HCT116 (cell line): Measurements from ENCODE around the gene PPM1E. TPM values are rescaled to one million over a fixed set of nuclear protein-coding genes. Genes with fewer than 3 reads are reported as not detected.
"Not testable (repeated sequence)": the region's sequence is repeated elsewhere in the genome, so short reads cannot be mapped to it uniquely, and the experiment has no call there.

Experiments used
- ATAC-seq: fragments of 200-7000 bp; cut with Tn5 transposase; 2 replicates; pipeline ENCODE4 v1.9.1; 2020; ENCODE audit warnings: mild to moderate bottlenecking, moderate library complexity
- BruUV-seq: library from RNA; stranded (reverse); fragments of 400-500 nt; replicated peaks from 2 replicates; lab custom pipeline; 2021; lab: Mats Ljungman, UMichigan
- CTCF ChIA-PET: fragments of 300-600 bp; sonication (Branson Sonifier 250); formaldehyde crosslinking; loops from one replicate; lab custom pipeline; 2021; ENCODE audit warnings: antibody characterized with exemption; lab: Charles Lee
- POLR2A ChIA-PET: fragments of 300-600, 350-600 bp; sonication (Branson Sonifier 250); formaldehyde crosslinking; loops from one replicate; lab custom pipeline; 2021; ENCODE audit warnings: antibody characterized with exemption; lab: Charles Lee
- RAD21 ChIA-PET, 2 experiments: fragments of 300-600 bp; sonication (Branson Sonifier 250); formaldehyde crosslinking; loops; one replicate each; lab custom pipeline; 2023; ENCODE audit warnings: low total read pairs in 2 of 2; ENCODE audit not compliant: uncharacterized antibody in 2 of 2, unreplicated experiment in 2 of 2, low non-redundant PET in 1 of 2; lab: Charles Lee
- DNase-seq: peaks from one replicate; pipeline ENCODE4 v3.0.0-alpha.2; 2010; ENCODE audit warnings: low read depth, low spot score
- H2AFZ ChIP-seq: fragments of 200-600 bp; shearing (Covaris generic), sonication (generic); 2 replicates; pipeline ENCODE4 v1.6.1; 2017; ENCODE audit warnings: low read depth, mixed run types, mixed read lengths, antibody characterized with exemption, low read length; ENCODE audit not compliant: poor library complexity, severe bottlenecking
- H3K27ac ChIP-seq: 2 replicates; pipeline ENCODE4 v1.5.1; 2012; ENCODE audit warnings: low read depth, low read length
- H3K27me3 ChIP-seq: fragments of 200-600 bp; sonication (generic); 2 replicates; pipeline ENCODE4 v1.6.1; 2016; ENCODE audit warnings: mixed run types, low read length, mixed read lengths; ENCODE audit not compliant: insufficient read depth
- H3K36me3 ChIP-seq, 2 experiments: fragments of 200-500 bp in 1 of 2; fragments of 200-600 bp in 1 of 2; sonication (Bioruptor generic) in 1 of 2; sonication (generic) in 1 of 2; 2 replicates each; pipeline versions ENCODE4 v1.5.1 to v1.6.1; 2014 to 2016; ENCODE audit warnings: low read length in 2 of 2, inconsistent platforms in 1 of 2, mixed read lengths in 1 of 2, mixed run types in 1 of 2; ENCODE audit not compliant: insufficient read depth in 2 of 2, control insufficient read depth in 1 of 2
- H3K4me1 ChIP-seq, 2 experiments: fragments of 200-600 bp in 1 of 2; sonication (generic) in 1 of 2; 2 replicates each; pipeline versions ENCODE4 v1.5.1 to v1.6.1; 2012 to 2017; ENCODE audit warnings: low read length in 2 of 2, inconsistent platforms in 1 of 2, mild to moderate bottlenecking in 1 of 2, mixed read lengths in 1 of 2, mixed run types in 1 of 2, moderate library complexity in 1 of 2; ENCODE audit not compliant: insufficient read depth in 2 of 2, control insufficient read depth in 1 of 2
- H3K4me2 ChIP-seq: fragments of 200-600 bp; sonication (generic); 2 replicates; pipeline ENCODE4 v1.6.1; 2017; ENCODE audit warnings: mixed run types, low read length, mixed read lengths
- H3K4me3 ChIP-seq, 2 experiments: fragments of 200-600 bp in 1 of 2; sonication (generic) in 1 of 2; replicated peaks in 1 of 2; 2 replicates each; pipeline ENCODE4 v1.5.1; 2011 to 2016; ENCODE audit warnings: low read length in 2 of 2, control low read depth in 1 of 2, low read depth in 1 of 2, mild to moderate bottlenecking in 1 of 2, mixed read lengths in 1 of 2, mixed run types in 1 of 2
- H3K79me2 ChIP-seq: fragments of 200-600 bp; sonication (generic); 2 replicates; pipeline ENCODE4 v1.6.1; 2017; ENCODE audit warnings: mild to moderate bottlenecking, mixed run types, low read length, moderate library complexity, mixed read lengths; ENCODE audit not compliant: insufficient read depth
- H3K9ac ChIP-seq: fragments of 200-600 bp; sonication (generic); 2 replicates; pipeline ENCODE4 v1.6.1; 2016; ENCODE audit warnings: low read length, mixed read lengths
- H3K9me2 ChIP-seq: fragments of 200-600 bp; sonication (generic), shearing (Covaris generic); 2 replicates; pipeline ENCODE4 v1.6.1; 2017; ENCODE audit warnings: mixed run types, mild to moderate bottlenecking, moderate library complexity; ENCODE audit not compliant: insufficient read depth
- H3K9me3 ChIP-seq, 2 experiments: fragments of 200-500 bp in 1 of 2; fragments of 200-600 bp in 1 of 2; sonication (Bioruptor generic) in 1 of 2; sonication (generic) in 1 of 2; 2 replicates each; pipeline ENCODE4 v1.6.1; 2014 to 2017; ENCODE audit warnings: low read length in 2 of 2, mixed read lengths in 2 of 2, inconsistent platforms in 1 of 2, low read depth in 1 of 2, mild to moderate bottlenecking in 1 of 2, mixed run types in 1 of 2, moderate library complexity in 1 of 2; ENCODE audit not compliant: control insufficient read depth in 1 of 2, insufficient read depth in 1 of 2
- H4K20me1 ChIP-seq: fragments of 200-600 bp; sonication (generic), shearing (Covaris generic); 2 replicates; pipeline ENCODE4 v1.6.1; 2017; ENCODE audit warnings: mixed run types, mild to moderate bottlenecking, moderate library complexity; ENCODE audit not compliant: insufficient read depth
- ELF1 ChIP-seq: IDR thresholded peaks from 2 replicates; pipeline ENCODE4 v1.6.1; 2012; ENCODE audit warnings: low read depth, borderline replicate concordance
- EZH2 ChIP-seq: fragments of 200-600 bp; sonication (generic); IDR thresholded peaks from 2 replicates; pipeline ENCODE4 v1.6.1; 2017; ENCODE audit warnings: antibody characterized with exemption, mixed run types
- FOSL1 ChIP-seq: IDR thresholded peaks from 2 replicates; pipeline ENCODE4 v1.6.1; 2012; ENCODE audit warnings: low read depth
- JUND ChIP-seq: IDR thresholded peaks from 2 replicates; pipeline ENCODE4 v1.6.1; 2012
- RAD21 ChIP-seq: IDR thresholded peaks from 2 replicates; pipeline ENCODE4 v1.6.1; 2012; ENCODE audit warnings: low read depth, mild to moderate bottlenecking
- SRF ChIP-seq: IDR thresholded peaks from 2 replicates; pipeline ENCODE4 v1.6.1; 2012; ENCODE audit warnings: low read depth
- TCF7L2 ChIP-seq: IDR thresholded peaks from 2 replicates; pipeline ENCODE4 v1.7.0; 2011; ENCODE audit warnings: borderline replicate concordance, inconsistent platforms; ENCODE audit not compliant: insufficient read depth, insufficient read length; ENCODE audit errors: extremely low read depth
- YY1 ChIP-seq: IDR thresholded peaks from 2 replicates; pipeline ENCODE4 v1.6.1; 2011; ENCODE audit warnings: low read length, low read depth, moderate library complexity, mild to moderate bottlenecking; ENCODE audit not compliant: insufficient replicate concordance; ENCODE audit errors: extremely low read depth
- ZNF274 ChIP-seq: fragments of 200-500 bp; sonication (Bioruptor generic); IDR thresholded peaks from 2 replicates; pipeline ENCODE4 v1.6.1; 2014; ENCODE audit warnings: mild to moderate bottlenecking, low read depth, low read length, inconsistent platforms
- intact Hi-C: fragments of 100-400 bp; cut with micrococcal nuclease; formaldehyde crosslinking; loops from 2 replicates; pipeline ENCODE4 v1.10.0; 2022
- total RNA-seq: library from RNA; stranded (reverse); gene quantifications from one replicate; pipeline ENCODE4 v1.2.1, GENCODE V29; 2021; ENCODE audit not compliant: unreplicated experiment
- TF ChIP-seq, protein P1 (sequence below): IDR thresholded peaks from 2 replicates; pipeline ENCODE4 v1.6.1; 2012
- TF ChIP-seq, protein P2 (sequence below), 3 experiments: fragments of 200-600 bp in 1 of 3; sonication (generic) in 1 of 3; IDR thresholded peaks in 2 of 3; conservative IDR thresholded peaks in 1 of 3; 2 replicates each; pipeline ENCODE4 v1.5.1; 2012 to 2017; ENCODE audit warnings: low read depth in 2 of 3, low read length in 2 of 3, antibody characterized with exemption in 1 of 3, borderline replicate concordance in 1 of 3, control low read depth in 1 of 3, mild to moderate bottlenecking in 1 of 3, mixed read lengths in 1 of 3, mixed run types in 1 of 3, moderate library complexity in 1 of 3; ENCODE audit not compliant: insufficient read depth in 1 of 3
- TF ChIP-seq, protein P3 (sequence below): IDR thresholded peaks from 2 replicates; pipeline ENCODE4 v1.6.1; 2012; ENCODE audit warnings: low read depth

The PPM1E gene
- total RNA-seq, 1 experiment from 2014 or later: 0.02 TPM

DNA sequence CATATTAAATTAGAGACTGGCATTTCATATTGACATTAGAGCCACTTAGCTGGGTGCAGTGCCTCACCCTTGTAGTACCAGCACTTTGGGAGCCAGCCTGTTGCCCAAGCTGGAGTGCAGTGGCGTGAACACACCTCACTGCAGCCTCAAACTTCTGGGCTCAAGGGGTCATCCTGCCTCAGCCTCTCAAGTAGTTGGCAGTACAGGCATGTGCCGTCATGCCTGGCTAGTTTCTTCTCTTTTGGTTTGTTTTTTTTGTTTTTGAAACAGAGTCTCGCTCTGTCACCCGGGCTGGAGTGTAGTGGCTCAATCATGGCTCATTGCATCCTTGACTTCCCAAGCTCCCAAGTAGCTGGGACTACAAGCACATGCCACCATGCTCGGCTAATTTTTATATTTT, 8.7 kb downstream of the PPM1E start (continued):
- no peak for TF ChIP-seq RAD21
- no peak for TF ChIP-seq SRF
- TF ChIP-seq ZNF274: no peak
- no peak for TF ChIP-seq ELF1
- no peak for TF ChIP-seq JUND
- TF ChIP-seq, protein P1, sequence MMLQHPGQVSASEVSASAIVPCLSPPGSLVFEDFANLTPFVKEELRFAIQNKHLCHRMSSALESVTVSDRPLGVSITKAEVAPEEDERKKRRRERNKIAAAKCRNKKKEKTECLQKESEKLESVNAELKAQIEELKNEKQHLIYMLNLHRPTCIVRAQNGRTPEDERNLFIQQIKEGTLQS: no peak
- TF ChIP-seq EZH2: no peak

DNA sequence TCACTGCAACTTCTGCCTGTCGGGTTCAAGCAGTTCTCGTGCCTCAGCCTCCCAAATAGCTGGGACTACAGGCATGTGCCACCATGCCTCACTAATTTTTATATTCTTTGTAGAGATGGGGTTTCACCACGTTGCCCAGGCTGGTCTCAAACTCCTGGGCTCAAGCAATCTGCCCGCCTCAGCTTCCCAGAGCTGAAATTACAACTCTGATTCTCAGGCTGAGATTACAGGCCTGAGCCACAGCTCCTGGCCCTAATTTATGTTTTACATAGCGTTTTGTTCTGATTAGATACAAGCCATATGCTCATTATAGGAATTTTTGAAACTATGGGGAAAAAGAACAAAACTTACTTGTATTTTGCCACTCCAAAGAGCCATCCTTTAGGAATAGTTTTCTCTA, 22.8 kb downstream of the PPM1E start:
- H3K27ac ChIP-seq, BruUV-seq, H3K4me3 ChIP-seq, POLR2A ChIA-PET, H3K79me2 ChIP-seq, H3K4me2 ChIP-seq, CTCF ChIA-PET, H3K36me3 ChIP-seq, H3K4me1 ChIP-seq, H3K9me3 ChIP-seq, H4K20me1 ChIP-seq, RAD21 ChIA-PET, H2AFZ ChIP-seq, intact Hi-C loops, H3K27me3 ChIP-seq, H3K9me2 ChIP-seq, DNase-seq, H3K9ac ChIP-seq, ATAC-seq: not testable (repeated sequence)

DNA sequence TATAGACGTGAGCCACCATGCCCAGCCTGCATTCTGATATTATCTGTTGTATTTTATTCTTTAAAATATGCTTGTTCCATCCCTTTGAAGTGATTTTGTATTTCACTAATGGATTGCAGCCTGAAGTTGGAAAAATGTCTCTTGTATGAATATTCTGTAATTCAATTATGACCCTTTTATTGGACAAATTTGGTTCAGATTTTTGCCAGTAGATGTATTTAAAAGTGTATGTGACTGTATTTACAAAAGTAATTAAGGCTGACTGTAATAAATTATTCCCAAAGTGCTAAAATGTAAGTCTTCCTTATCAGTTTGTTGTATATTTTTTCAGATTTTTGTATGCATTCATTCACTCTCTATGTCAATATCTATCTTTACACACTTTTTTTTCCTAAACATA, 23.8 kb downstream of the PPM1E start:
- DNase-seq (no peak), ATAC-seq (no peak)
- POLR2A ChIA-PET: no interaction called here
- no peaks in the 10 kb centered on the region for H3K79me2 ChIP-seq
- CTCF ChIA-PET: no interaction called here
- peak overlapping the region; percentile 32 for H2AFZ ChIP-seq
- no peaks in the 10 kb centered on the region for H3K27me3 ChIP-seq
- no peak overlapping the region for H3K27ac ChIP-seq
- no TSS peak for BruUV-seq
- no peaks in the 10 kb centered on the region; the same call in 1 of the 2 replicates for H3K9me2 ChIP-seq
- RAD21 ChIA-PET: no interaction called here
- no peaks in the 10 kb centered on the region for H4K20me1 ChIP-seq
- no peak overlapping the region for H3K4me3 ChIP-seq
- no peak overlapping the region for H3K9ac ChIP-seq
- no peaks in the 10 kb centered on the region for H3K36me3 ChIP-seq
- no peaks in the 10 kb centered on the region; a peak in 1 of 4 replicates for H3K9me3 ChIP-seq
- no peak overlapping the region for H3K4me2 ChIP-seq
- peaks cover 0 to 3% of the 10 kb centered on the region in 2 experiments; a peak in 1 of 4 replicates for H3K4me1 ChIP-seq
- intact Hi-C loops: no loop called here
- TF ChIP-seq TCF7L2: no peak
- TF ChIP-seq, protein P2, sequence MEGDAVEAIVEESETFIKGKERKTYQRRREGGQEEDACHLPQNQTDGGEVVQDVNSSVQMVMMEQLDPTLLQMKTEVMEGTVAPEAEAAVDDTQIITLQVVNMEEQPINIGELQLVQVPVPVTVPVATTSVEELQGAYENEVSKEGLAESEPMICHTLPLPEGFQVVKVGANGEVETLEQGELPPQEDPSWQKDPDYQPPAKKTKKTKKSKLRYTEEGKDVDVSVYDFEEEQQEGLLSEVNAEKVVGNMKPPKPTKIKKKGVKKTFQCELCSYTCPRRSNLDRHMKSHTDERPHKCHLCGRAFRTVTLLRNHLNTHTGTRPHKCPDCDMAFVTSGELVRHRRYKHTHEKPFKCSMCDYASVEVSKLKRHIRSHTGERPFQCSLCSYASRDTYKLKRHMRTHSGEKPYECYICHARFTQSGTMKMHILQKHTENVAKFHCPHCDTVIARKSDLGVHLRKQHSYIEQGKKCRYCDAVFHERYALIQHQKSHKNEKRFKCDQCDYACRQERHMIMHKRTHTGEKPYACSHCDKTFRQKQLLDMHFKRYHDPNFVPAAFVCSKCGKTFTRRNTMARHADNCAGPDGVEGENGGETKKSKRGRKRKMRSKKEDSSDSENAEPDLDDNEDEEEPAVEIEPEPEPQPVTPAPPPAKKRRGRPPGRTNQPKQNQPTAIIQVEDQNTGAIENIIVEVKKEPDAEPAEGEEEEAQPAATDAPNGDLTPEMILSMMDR (IDR thresholded peaks at IDR 0.05 in 2 of 3, conservative IDR thresholded peaks at IDR 0.05 in 1 of 3; ENCODE audit: borderline replicate concordance in 1 of 3, insufficient read depth in 1 of 3, low read depth in 2 of 3, low read length in 2 of 3): no peak
- TF ChIP-seq FOSL1: no peak
- TF ChIP-seq, protein P1: no peak
- no peak for TF ChIP-seq YY1
- no peak for TF ChIP-seq SRF
- TF ChIP-seq EZH2: no peak
- TF ChIP-seq ZNF274: no peak
- TF ChIP-seq, protein P3, sequence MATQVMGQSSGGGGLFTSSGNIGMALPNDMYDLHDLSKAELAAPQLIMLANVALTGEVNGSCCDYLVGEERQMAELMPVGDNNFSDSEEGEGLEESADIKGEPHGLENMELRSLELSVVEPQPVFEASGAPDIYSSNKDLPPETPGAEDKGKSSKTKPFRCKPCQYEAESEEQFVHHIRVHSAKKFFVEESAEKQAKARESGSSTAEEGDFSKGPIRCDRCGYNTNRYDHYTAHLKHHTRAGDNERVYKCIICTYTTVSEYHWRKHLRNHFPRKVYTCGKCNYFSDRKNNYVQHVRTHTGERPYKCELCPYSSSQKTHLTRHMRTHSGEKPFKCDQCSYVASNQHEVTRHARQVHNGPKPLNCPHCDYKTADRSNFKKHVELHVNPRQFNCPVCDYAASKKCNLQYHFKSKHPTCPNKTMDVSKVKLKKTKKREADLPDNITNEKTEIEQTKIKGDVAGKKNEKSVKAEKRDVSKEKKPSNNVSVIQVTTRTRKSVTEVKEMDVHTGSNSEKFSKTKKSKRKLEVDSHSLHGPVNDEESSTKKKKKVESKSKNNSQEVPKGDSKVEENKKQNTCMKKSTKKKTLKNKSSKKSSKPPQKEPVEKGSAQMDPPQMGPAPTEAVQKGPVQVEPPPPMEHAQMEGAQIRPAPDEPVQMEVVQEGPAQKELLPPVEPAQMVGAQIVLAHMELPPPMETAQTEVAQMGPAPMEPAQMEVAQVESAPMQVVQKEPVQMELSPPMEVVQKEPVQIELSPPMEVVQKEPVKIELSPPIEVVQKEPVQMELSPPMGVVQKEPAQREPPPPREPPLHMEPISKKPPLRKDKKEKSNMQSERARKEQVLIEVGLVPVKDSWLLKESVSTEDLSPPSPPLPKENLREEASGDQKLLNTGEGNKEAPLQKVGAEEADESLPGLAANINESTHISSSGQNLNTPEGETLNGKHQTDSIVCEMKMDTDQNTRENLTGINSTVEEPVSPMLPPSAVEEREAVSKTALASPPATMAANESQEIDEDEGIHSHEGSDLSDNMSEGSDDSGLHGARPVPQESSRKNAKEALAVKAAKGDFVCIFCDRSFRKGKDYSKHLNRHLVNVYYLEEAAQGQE: no peak
